Endothelial cell of umbilical vein (primary cell): Measurements from ENCODE around the gene HS6ST2. TPM values are rescaled to one million over a fixed set of nuclear protein-coding genes. Genes with fewer than 3 reads are reported as not detected.

ENCODE experiments used
- BruUV-seq: library from RNA; stranded (reverse); fragments of 400-500 nt; replicated peaks from 2 replicates; lab custom pipeline; 2021; lab: Mats Ljungman, UMichigan
- CTCF ChIA-PET: fragments of 300-600, 350-600 bp; sonication (Branson Sonifier 250); formaldehyde crosslinking; loops from one replicate; lab custom pipeline; 2021; ENCODE audit warnings: antibody characterized with exemption, inconsistent platforms; lab: Charles Lee
- POLR2A ChIA-PET: fragments of 300-600, 350-600 bp; sonication (Branson Sonifier 250); formaldehyde crosslinking; loops from one replicate; lab custom pipeline; 2021; ENCODE audit warnings: antibody characterized with exemption, inconsistent platforms; lab: Charles Lee
- DNase-seq: peaks from one replicate; pipeline ENCODE4 v3.0.0-alpha.2; 2011; ENCODE audit warnings: low read depth, low spot score
- FAIRE-seq: peaks from 2 replicates; lab custom pipeline; 2011; peaks lifted over from hg19 to GRCh38; lab: Jason Lieb, UNC
- H2AFZ ChIP-seq: 2 replicates; pipeline ENCODE4 v1.6.0; 2012; ENCODE audit warnings: low read depth, low read length, control low read depth, inconsistent platforms
- H3K27ac ChIP-seq: 2 replicates; pipeline ENCODE4 v1.5.1; 2011; ENCODE audit warnings: low read depth, mild to moderate bottlenecking, control low read depth, low read length, moderate library complexity; ENCODE audit not compliant: insufficient read depth
- H3K27me3 ChIP-seq, 2 experiments: 2 replicates each; pipeline versions ENCODE4 v1.6.0 to v1.6.1; 2011; ENCODE audit warnings: low read length in 2 of 2, mixed read lengths in 1 of 2; ENCODE audit not compliant: control insufficient read depth in 2 of 2, insufficient read depth in 2 of 2
- H3K36me3 ChIP-seq, 2 experiments: 2 replicates in 1 of 2; 3 replicates in 1 of 2; pipeline ENCODE4 v1.5.1; 2011; ENCODE audit warnings: low read length in 2 of 2, mild to moderate bottlenecking in 1 of 2, moderate library complexity in 1 of 2; ENCODE audit not compliant: control insufficient read depth in 2 of 2, insufficient read depth in 2 of 2; ENCODE audit errors: extremely low read depth in 1 of 2
- H3K4me1 ChIP-seq: 3 replicates; pipeline ENCODE4 v1.5.1; 2011; ENCODE audit warnings: mild to moderate bottlenecking, low read length; ENCODE audit not compliant: control insufficient read depth, insufficient read depth; ENCODE audit errors: extremely low read depth
- H3K4me2 ChIP-seq: 2 replicates; pipeline ENCODE4 v1.6.1; 2011; ENCODE audit warnings: low read length, control low read depth, mixed read lengths; ENCODE audit not compliant: insufficient read depth
- H3K4me3 ChIP-seq, 3 experiments: fragments of 200-600 bp in 1 of 3; sonication (generic), shearing (Covaris generic) in 1 of 3; replicated peaks in 1 of 3; 2 replicates each; pipeline ENCODE4 v1.5.1; 2011 to 2016; ENCODE audit warnings: control low read depth in 3 of 3, low read length in 3 of 3, mild to moderate bottlenecking in 2 of 3, inconsistent platforms in 1 of 3, low read depth in 1 of 3, moderate library complexity in 1 of 3; ENCODE audit not compliant: insufficient read depth in 1 of 3
- H3K79me2 ChIP-seq: 2 replicates; pipeline ENCODE4 v1.6.0; 2012; ENCODE audit warnings: low read length, inconsistent platforms; ENCODE audit not compliant: control insufficient read depth, insufficient read depth
- H3K9ac ChIP-seq: replicated peaks from 2 replicates; pipeline ENCODE3; 2011; ENCODE audit warnings: low read length, control low read depth; ENCODE audit not compliant: insufficient read depth; ENCODE audit errors: extremely low read depth
- H3K9me1 ChIP-seq: replicated peaks from 3 replicates; pipeline ENCODE4 v1.6.0; 2011; ENCODE audit warnings: mild to moderate bottlenecking, low read length; ENCODE audit not compliant: control insufficient read depth, insufficient read depth; ENCODE audit errors: extremely low read depth
- H3K9me3 ChIP-seq: replicated peaks from 2 replicates; pipeline ENCODE4 v1.5.1; 2012; ENCODE audit warnings: low read length, inconsistent platforms; ENCODE audit not compliant: control insufficient read depth, insufficient read depth
- H4K20me1 ChIP-seq: replicated peaks from 2 replicates; pipeline ENCODE3; 2011; ENCODE audit warnings: mild to moderate bottlenecking, low read length; ENCODE audit not compliant: control insufficient read depth, insufficient read depth; ENCODE audit errors: extremely low read depth
- EZH2 ChIP-seq: IDR thresholded peaks from 2 replicates; pipeline ENCODE4 v1.6.1; 2012; ENCODE audit warnings: borderline replicate concordance, low read depth, mild to moderate bottlenecking, moderate library complexity, low read length, inconsistent platforms; ENCODE audit not compliant: severe bottlenecking
- FOS ChIP-seq: IDR thresholded peaks from 2 replicates; pipeline ENCODE4 v1.6.1; 2011; ENCODE audit warnings: mild to moderate bottlenecking, low read length, moderate library complexity, borderline replicate concordance; ENCODE audit not compliant: insufficient read depth
- GATA2 ChIP-seq: IDR thresholded peaks from 2 replicates; pipeline ENCODE4 v1.7.0; 2011; ENCODE audit warnings: low read depth, mild to moderate bottlenecking, moderate library complexity, mixed read lengths, low read length; ENCODE audit not compliant: insufficient read length, insufficient read depth
- JUN ChIP-seq: IDR thresholded peaks from 2 replicates; pipeline ENCODE4 v1.6.1; 2011; ENCODE audit warnings: borderline replicate concordance, low read depth; ENCODE audit not compliant: insufficient read length, insufficient read depth
- MYC ChIP-seq: IDR thresholded peaks from one replicate; pipeline ENCODE4 v1.6.1; 2011; ENCODE audit warnings: mild to moderate bottlenecking, low read depth, low read length
- POLR2AphosphoS5 ChIP-seq: IDR thresholded peaks from 2 replicates; pipeline ENCODE4 v1.6.1; 2012; ENCODE audit warnings: low read depth, mild to moderate bottlenecking, control low read depth, low read length, moderate library complexity; ENCODE audit not compliant: insufficient read depth
- dilution Hi-C: fragments of 300-500 bp; cut with MboI; formaldehyde crosslinking; loops from one replicate; pipeline ENCODE4 v1.15.0; 2019; ENCODE audit warnings: low sequenced_read_pairs; ENCODE audit not compliant: extremely low pct_ligation_motif_present
- intact Hi-C: fragments of 100-400 bp; cut with micrococcal nuclease; formaldehyde crosslinking; loops from one replicate; pipeline ENCODE4 v1.10.0; 2022
- polyA plus RNA-seq, 4 experiments: library from polyadenylated mRNA; depleted of rRNA in 3 of 4; stranded (reverse) in 3 of 4; unstranded in 1 of 4; fragments of >200 nt; gene quantifications; 2 replicates each; pipeline versions ENCODE4 v1.2.1 to v1.2.3, GENCODE V29; 2011 to 2012; ENCODE audit warnings: missing spikeins in 1 of 4
- total RNA-seq: library from RNA; stranded (reverse); gene quantifications from 2 replicates; pipeline ENCODE4 v1.2.3, GENCODE V29; 2021
- TF ChIP-seq, protein P1 (sequence below), 2 donors: IDR thresholded peaks; 1 replicate in 1 of 2; 2 replicates in 1 of 2; pipeline ENCODE4 v1.5.1; 2011; ENCODE audit warnings: low read length in 2 of 2, mild to moderate bottlenecking in 2 of 2, moderate library complexity in 2 of 2, control low read depth in 1 of 2, inconsistent platforms in 1 of 2, low read depth in 1 of 2; ENCODE audit not compliant: insufficient read depth in 1 of 2; ENCODE audit errors: extremely low read depth in 1 of 2
- TF ChIP-seq, protein P2 (sequence below): IDR thresholded peaks from 2 replicates; pipeline ENCODE4 v1.6.1; 2011; ENCODE audit not compliant: insufficient read depth, insufficient read length

The HS6ST2 gene
- total and polyA plus RNA-seq, 2 donors (not counting 3 experiments of a cell fraction or from before 2014, with no cell fraction given), result 0.49 to 0.84 TPM

- Histone ChIP-seq H3K9me3 (no peaks in the 10 kb centered on the region), H3K9ac (no peak overlapping the region), H3K9me1 (no peaks in the 10 kb centered on the region), H3K79me2 (no peaks in the 10 kb centered on the region), H4K20me1 (no peaks in the 10 kb centered on the region), H3K4me2 (no peak overlapping the region), H3K4me3 (no peak overlapping the region), H3K27me3 (no peaks in the 10 kb centered on the region), H3K27ac (no peak overlapping the region), H3K4me1 (no peaks in the 10 kb centered on the region), H2AFZ (no peak overlapping the region), H3K36me3 (no peaks in the 10 kb centered on the region)
- intact Hi-C loops, result no loop called here
- TF ChIP-seq FOS (no peak), EZH2 (no peak), JUN (no peak)
- TF ChIP-seq, protein P1, sequence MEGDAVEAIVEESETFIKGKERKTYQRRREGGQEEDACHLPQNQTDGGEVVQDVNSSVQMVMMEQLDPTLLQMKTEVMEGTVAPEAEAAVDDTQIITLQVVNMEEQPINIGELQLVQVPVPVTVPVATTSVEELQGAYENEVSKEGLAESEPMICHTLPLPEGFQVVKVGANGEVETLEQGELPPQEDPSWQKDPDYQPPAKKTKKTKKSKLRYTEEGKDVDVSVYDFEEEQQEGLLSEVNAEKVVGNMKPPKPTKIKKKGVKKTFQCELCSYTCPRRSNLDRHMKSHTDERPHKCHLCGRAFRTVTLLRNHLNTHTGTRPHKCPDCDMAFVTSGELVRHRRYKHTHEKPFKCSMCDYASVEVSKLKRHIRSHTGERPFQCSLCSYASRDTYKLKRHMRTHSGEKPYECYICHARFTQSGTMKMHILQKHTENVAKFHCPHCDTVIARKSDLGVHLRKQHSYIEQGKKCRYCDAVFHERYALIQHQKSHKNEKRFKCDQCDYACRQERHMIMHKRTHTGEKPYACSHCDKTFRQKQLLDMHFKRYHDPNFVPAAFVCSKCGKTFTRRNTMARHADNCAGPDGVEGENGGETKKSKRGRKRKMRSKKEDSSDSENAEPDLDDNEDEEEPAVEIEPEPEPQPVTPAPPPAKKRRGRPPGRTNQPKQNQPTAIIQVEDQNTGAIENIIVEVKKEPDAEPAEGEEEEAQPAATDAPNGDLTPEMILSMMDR (IDR thresholded peaks at IDR 0.05; ENCODE audit: extremely low read depth in 1 of 2, insufficient read depth in 1 of 2, low read depth in 1 of 2, low read length in 2 of 2), result no peak
- dilution Hi-C loops, result no loop called here
- ChIA-PET POLR2A (no interaction called here), CTCF (no interaction called here)
- BruUV-seq, result no TSS peak
- DNase-seq (no peak), FAIRE-seq (no peak)
Observed at GRCh38 chrX:132710656-132711155, 247.7 kb downstream of the HS6ST2 start.

GRCh38 chrX:132708529-132708928 is 249.9 kb downstream of the HS6ST2 start:
- intact Hi-C loops, result no loop called here
- FAIRE-seq (no peak), DNase-seq (no peak)
- BruUV-seq, result no TSS peak
- no peaks in the 10 kb centered on the region for H3K4me1 ChIP-seq
- dilution Hi-C loops, result no loop called here
- H3K4me3 ChIP-seq, result no peak overlapping the region
- H3K79me2 ChIP-seq, result no peaks in the 10 kb centered on the region
- TF ChIP-seq POLR2AphosphoS5 (no peak), GATA2 (no peak), FOS (no peak), EZH2 (no peak), MYC (no peak)
- TF ChIP-seq, protein P2, sequence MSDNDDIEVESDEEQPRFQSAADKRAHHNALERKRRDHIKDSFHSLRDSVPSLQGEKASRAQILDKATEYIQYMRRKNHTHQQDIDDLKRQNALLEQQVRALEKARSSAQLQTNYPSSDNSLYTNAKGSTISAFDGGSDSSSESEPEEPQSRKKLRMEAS, result no peak
- TF ChIP-seq, protein P1 (IDR thresholded peaks at IDR 0.05; ENCODE audit: extremely low read depth in 1 of 2, insufficient read depth in 1 of 2, low read depth in 1 of 2, low read length in 2 of 2), result no peak
- no peaks in the 10 kb centered on the region for H3K9me3 ChIP-seq
- no peak overlapping the region for H3K9ac ChIP-seq
- H3K4me2 ChIP-seq, result no peak overlapping the region
- no peak overlapping the region for H3K27ac ChIP-seq
- no peak overlapping the region for H2AFZ ChIP-seq
- no peaks in the 10 kb centered on the region for H3K9me1 ChIP-seq
- no peaks in the 10 kb centered on the region for H3K36me3 ChIP-seq
- H3K27me3 ChIP-seq, result no peaks in the 10 kb centered on the region
- POLR2A ChIA-PET, result no interaction called here
- no peaks in the 10 kb centered on the region for H4K20me1 ChIP-seq
- CTCF ChIA-PET, result no interaction called here
